Muscle of leg (tissue), 11 donors: ENCODE results near the gene UEVLD. TPM values are rescaled to one million over a fixed set of nuclear protein-coding genes. Genes with fewer than 3 reads are reported as not detected.

Experiments
- DNase-seq: peaks from one replicate; pipeline ENCODE4 v3.0.0; 2013
- H3K27ac ChIP-seq: one replicate; pipeline ENCODE4 v1.5.1; 2013; ENCODE audit warnings: mild to moderate bottlenecking, low read length, control low read depth
- H3K27me3 ChIP-seq: one replicate; pipeline ENCODE4 v1.6.1; 2013; ENCODE audit warnings: low read length; ENCODE audit not compliant: control insufficient read depth, insufficient read depth
- H3K36me3 ChIP-seq: one replicate; pipeline ENCODE4 v1.6.1; 2013; ENCODE audit warnings: low read length; ENCODE audit not compliant: control insufficient read depth, insufficient read depth
- H3K4me1 ChIP-seq: one replicate; pipeline ENCODE4 v1.6.1; 2013; ENCODE audit warnings: low read length; ENCODE audit not compliant: control insufficient read depth, insufficient read depth
- H3K4me3 ChIP-seq: one replicate; pipeline ENCODE4 v1.5.1; 2013; ENCODE audit warnings: low read length, control low read depth
- H3K9me3 ChIP-seq: replicated peaks from 2 replicates; pipeline ENCODE4 v1.6.1; 2013; ENCODE audit warnings: low read depth, low read length; ENCODE audit not compliant: control insufficient read depth
- WGBS: methylation state at CpG from one replicate; pipeline ENCODE4 v1.1.5; 2013; ENCODE audit warnings: missing lambda C conversion rate; ENCODE audit not compliant: insufficient coverage; 5-methylcytosine and 5-hydroxymethylcytosine counted together
- polyA plus RNA-seq, 8 donors: library from polyadenylated mRNA; unstranded; fragments of 120-200 nt; gene quantifications; one replicate each; pipeline versions ENCODE4 v1.2.1 to v1.2.3, GENCODE V29; 2013; ENCODE audit warnings: inconsistent platforms in 1 of 8, low replicate concordance in 1 of 8; ENCODE audit not compliant: insufficient read length in 8 of 8, insufficient read depth in 1 of 8
- total RNA-seq: library from RNA; stranded (reverse); fragments of 120-200 nt; gene quantifications from one replicate; pipeline ENCODE4 v1.2.4, GENCODE V29; 2013

Gene UEVLD
- total and polyA plus RNA-seq, 9 donors = 10.7 to 15.3 (median 12.0) TPM

DNA sequence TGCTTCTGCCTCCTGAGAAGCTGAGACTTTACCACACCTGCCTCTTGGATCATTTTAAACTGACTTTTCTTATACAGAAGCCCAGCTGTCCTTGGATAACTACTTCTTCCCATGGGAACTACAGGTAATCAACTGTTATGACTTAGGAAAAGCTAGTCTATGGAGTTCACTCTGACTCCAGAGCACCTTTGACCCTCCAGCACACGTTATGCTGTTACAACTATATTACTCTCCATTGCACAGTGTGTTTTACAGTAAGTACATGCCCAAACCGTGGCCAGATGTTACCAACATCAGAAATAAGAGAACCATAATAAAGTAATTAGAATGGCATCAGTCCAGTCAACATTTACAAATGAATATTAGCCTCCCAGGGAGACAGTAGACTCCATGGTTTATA lies 40.5 kb downstream of the UEVLD start:
- no peaks in the 10 kb centered on the region for H3K4me1 ChIP-seq
- no peak for DNase-seq
- H3K36me3 ChIP-seq = peaks cover 25% of the 10 kb centered on the region
- WGBS = no CpG with 5 or more reads among the region's 2 CpGs
- H3K27ac ChIP-seq = no peak overlapping the region
- no peak overlapping the region for H3K4me3 ChIP-seq
- H3K27me3 ChIP-seq = no peaks in the 10 kb centered on the region
- no peaks in the 10 kb centered on the region for H3K9me3 ChIP-seq

DNA sequence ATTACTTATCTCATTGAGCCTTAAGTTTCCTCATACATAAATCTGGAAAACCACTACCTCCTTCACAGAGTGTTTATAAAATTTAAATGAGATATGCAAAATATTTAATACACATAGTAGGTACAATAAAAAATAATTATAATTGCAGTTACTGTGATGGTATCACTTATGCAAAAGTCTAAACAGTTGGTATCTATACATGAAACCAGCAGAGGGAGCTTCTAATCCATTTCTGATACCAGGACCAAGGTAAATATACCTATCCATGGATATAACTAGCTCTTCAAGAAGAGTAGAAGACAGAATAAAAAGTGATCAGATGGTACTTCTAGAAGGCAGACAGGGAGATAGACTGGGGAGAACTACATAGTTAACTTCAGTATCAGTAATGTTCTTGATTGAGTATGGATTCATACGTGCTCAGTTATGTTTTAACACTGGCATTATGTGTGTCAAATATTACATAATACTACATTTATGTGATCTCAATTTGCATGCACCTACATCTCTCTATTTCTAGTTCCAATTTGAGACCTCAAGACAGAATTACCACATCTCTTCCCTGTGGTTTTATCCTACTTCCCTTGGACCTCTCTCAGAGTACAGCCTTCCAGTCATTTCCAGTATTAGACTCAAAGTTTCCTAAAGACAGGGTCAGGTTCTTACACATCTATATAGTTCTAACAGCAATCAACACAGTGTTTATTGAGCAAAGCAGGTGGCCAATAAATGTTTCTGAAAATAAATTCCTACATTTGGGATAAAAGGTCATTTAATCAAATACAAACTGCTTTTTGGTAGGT lies 48.1 kb downstream of the UEVLD start:
- no peaks in the 10 kb centered on the region for H3K4me1 ChIP-seq
- no peak overlapping the region for H3K27ac ChIP-seq
- H3K4me3 ChIP-seq = no peak overlapping the region
- H3K36me3 ChIP-seq = peaks cover 12% of the 10 kb centered on the region
- peak; percentile 5 for DNase-seq
- H3K9me3 ChIP-seq = no peaks in the 10 kb centered on the region
- no CpG with 5 or more reads among the region's 1 CpG for WGBS
- H3K27me3 ChIP-seq = no peaks in the 10 kb centered on the region

DNA sequence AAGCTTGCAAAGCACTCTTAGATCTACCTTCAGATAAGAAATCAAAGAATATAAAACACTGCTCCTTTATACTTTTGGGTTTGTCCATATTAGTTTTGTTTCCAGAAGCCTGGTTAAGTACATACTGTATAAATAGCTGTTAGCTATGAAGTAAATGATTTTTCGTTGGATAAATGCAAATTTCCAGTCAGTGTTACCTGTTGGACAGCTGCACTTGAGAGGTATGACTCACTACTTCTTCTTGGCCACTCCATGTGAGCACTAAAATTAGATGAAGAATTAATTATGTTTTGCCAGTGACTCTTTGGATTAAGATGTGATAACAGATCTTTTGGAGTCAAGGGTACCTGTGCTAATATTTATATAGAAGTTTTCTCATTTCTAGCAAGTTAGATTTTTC lies 52.3 kb downstream of the UEVLD start:
- H3K4me1 ChIP-seq = no peaks in the 10 kb centered on the region
- peaks cover 2% of the 10 kb centered on the region for H3K36me3 ChIP-seq
- H3K27me3 ChIP-seq = no peaks in the 10 kb centered on the region
- DNase-seq = no peak
- H3K4me3 ChIP-seq = no peak overlapping the region
- no peaks in the 10 kb centered on the region for H3K9me3 ChIP-seq
- H3K27ac ChIP-seq = no peak overlapping the region
- WGBS = no CpG with 5 or more reads among the region's 1 CpG

DNA sequence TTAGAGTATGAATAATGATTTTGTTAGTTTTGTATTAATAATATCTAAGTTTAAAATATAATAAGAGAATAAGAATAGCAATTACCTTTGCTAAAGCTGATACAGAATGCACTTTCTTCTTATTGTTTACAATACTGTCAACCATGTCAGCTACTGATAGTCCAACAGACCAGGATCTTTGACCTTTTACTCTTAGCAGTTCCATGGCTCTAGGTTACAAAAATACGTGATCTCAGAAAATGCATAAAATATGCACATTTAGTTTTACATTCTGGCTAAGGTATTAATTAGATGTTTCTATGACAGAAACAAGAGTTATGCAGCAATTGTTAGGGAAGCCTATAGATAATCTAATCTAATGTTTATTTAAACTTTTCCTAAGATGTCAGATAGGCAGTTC lies 54.3 kb downstream of the UEVLD start:
- Histone ChIP-seq H3K27ac (no peak overlapping the region), H3K9me3 (no peaks in the 10 kb centered on the region), H3K27me3 (no peaks in the 10 kb centered on the region), H3K4me3 (no peak overlapping the region), H3K4me1 (no peaks in the 10 kb centered on the region), H3K36me3 (no peaks in the 10 kb centered on the region)
- no peak for DNase-seq
- no CpG with 5 or more reads among the region's 1 CpG for WGBS

DNA sequence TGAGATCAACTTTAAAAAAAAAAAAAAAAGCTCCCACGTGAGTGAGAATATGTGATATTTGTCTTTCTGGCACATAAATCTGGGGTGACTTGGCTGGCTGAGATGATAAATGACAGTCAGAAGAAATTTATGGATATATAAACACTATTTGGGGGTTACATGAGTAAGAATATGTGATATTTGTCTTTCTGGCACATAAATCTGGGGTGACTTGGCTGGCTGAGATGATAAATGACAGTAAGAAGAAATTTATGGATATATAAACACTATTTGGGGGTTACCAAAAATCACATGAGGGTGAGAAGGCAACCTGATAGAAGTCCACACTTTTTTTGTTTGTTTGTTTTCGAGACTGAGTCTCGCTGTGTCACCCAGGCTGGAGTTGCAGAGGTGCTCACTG lies 55.2 kb downstream of the UEVLD start:
- no peak for DNase-seq
- H3K36me3 ChIP-seq = no peaks in the 10 kb centered on the region
- no peak overlapping the region for H3K27ac ChIP-seq
- WGBS = 94% methylated on average over 3 of the region's 3 CpGs
- H3K27me3 ChIP-seq = no peaks in the 10 kb centered on the region
- H3K9me3 ChIP-seq = no peaks in the 10 kb centered on the region
- H3K4me1 ChIP-seq = no peaks in the 10 kb centered on the region
- no peak overlapping the region for H3K4me3 ChIP-seq

DNA sequence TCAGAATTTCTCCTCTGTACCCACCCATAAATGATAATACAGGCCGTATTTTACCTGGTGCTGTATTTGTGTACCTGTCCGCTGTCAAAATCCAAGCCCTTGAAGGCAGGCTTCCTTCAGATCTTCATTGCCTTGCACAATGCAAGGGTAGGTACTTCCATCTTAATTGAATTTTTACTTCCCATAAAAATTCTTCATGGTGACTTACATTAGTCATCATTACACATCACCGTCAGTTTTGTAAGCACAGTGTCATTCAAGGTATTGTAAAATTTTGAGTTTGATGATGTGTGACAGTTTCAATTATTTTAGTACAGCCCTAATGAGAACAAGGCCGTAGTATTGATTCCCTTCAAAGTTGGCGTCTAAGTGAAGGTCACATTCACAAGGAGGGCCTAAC lies 61.0 kb downstream of the UEVLD start:
- no peaks in the 10 kb centered on the region for H3K9me3 ChIP-seq
- H3K4me3 ChIP-seq = peak overlapping the region; percentile 93
- peak overlapping the region; percentile 99 for H3K27ac ChIP-seq
- DNase-seq = peak; percentile 23
- no peaks in the 10 kb centered on the region for H3K27me3 ChIP-seq
- WGBS = 50% methylated on average over 1 of the region's 5 CpGs
- H3K36me3 ChIP-seq = peaks cover 8% of the 10 kb centered on the region
- peaks cover 4% of the 10 kb centered on the region for H3K4me1 ChIP-seq

DNA sequence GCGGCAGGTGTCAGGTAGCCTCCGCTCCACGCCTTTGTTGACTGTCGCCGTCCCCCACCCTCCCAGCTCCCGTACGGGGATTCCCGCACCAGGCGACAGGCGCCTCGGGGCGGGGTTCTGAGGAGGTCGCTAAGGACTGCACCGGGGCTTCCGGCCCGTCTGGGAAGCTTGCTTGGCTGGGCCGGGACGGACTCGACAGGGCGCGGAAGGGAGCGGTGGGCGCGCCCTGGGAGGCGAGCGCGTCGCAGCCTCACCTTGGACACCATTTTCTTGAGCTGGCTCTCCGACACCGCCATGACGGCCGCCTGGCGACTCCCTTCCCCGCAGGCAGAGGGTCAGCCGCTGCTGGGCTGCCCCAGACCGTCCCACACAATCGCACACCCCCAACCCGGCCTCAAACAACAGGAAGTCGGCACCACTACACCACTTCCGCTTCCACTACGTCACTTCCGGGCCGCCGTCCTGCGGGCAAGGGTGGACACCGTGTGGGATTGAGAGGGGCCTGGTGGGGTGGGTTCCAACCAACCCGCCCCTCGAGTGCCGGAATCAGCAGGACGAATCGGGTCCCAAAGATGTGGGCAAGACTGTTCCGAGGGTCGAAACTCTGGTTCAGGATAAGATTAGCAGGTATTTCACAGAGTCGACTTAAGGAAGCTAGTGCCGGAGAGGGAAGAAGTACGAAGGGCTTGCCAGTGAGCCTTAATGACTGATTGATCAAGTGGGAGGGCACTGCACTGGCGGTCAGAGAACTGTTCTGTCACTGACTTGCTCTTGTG lies 61.8 kb downstream of the UEVLD start, which contains the start of gene TSG101:
TSS of gene TSG101 (minus strand) at position 422 of the 776 bp plus-strand sequence. CDS start at position 296, 126 bp downstream.
- H3K27me3 ChIP-seq = no peaks in the 10 kb centered on the region
- peak within 1 kb of the TSS; percentile 99 for H3K27ac ChIP-seq
- H3K9me3 ChIP-seq = no peaks in the 10 kb centered on the region
- WGBS = 0% methylated on average over 42 of the region's 57 CpGs
- H3K4me1 ChIP-seq = peaks cover 4% of the 10 kb centered on the region
- peaks cover 10% of the 10 kb centered on the region for H3K36me3 ChIP-seq
- H3K4me3 ChIP-seq = peak within 1 kb of the TSS; percentile 93
- peak; percentile 98 for DNase-seq

DNA sequence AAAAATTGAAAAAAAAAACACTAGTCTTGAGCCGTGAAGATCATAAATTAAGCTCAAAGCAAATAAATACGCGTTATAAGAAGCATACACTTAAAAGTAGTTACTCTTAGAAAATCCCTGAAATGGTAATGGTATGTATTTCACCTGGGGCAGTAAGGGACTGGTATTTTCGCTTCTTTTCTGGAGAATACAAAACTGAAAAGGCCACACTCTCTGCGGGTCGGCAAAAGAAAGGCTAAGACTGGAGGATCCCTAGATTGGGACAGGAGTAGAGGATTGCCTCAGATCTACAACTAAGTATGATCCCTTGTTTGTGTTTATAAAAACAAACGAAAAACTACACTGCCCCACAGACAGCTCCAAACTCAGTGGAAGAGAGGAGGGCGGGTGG lies 62.4 kb downstream of the UEVLD start:
- peaks cover 4% of the 10 kb centered on the region for H3K4me1 ChIP-seq
- H3K36me3 ChIP-seq = peaks cover 10% of the 10 kb centered on the region
- H3K27me3 ChIP-seq = no peaks in the 10 kb centered on the region
- peak overlapping the region; percentile 93 for H3K4me3 ChIP-seq
- no peaks in the 10 kb centered on the region for H3K9me3 ChIP-seq
- DNase-seq = no peak
- 0% methylated on average over 4 of the region's 8 CpGs for WGBS
- peak overlapping the region; percentile 99 for H3K27ac ChIP-seq

DNA sequence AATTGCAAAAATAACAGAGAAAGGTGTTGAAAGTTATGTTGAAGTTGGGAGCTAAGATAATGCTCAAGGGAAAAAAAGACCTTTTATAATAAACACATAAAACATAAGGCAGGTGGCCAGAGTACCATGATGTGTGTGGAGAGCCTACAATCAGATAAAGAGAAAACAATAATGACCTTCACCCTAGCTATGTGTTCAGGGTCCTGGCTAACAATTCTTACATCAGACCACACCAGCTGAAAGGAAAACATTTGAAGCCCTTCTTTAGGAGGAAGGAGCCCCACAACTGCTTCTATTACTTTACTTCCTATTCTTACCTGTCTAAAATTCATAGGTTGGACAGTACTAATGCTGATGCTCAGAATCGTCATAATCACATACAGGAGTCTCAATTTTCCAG lies 64.3 kb downstream of the UEVLD start:
- Histone ChIP-seq H3K4me1 (peaks cover 4% of the 10 kb centered on the region), H3K4me3 (no peak overlapping the region), H3K27me3 (no peaks in the 10 kb centered on the region), H3K36me3 (peaks cover 10% of the 10 kb centered on the region), H3K27ac (no peak overlapping the region), H3K9me3 (no peaks in the 10 kb centered on the region)
- no peak for DNase-seq
- no CpG with 5 or more reads among the region's 1 CpG for WGBS

DNA sequence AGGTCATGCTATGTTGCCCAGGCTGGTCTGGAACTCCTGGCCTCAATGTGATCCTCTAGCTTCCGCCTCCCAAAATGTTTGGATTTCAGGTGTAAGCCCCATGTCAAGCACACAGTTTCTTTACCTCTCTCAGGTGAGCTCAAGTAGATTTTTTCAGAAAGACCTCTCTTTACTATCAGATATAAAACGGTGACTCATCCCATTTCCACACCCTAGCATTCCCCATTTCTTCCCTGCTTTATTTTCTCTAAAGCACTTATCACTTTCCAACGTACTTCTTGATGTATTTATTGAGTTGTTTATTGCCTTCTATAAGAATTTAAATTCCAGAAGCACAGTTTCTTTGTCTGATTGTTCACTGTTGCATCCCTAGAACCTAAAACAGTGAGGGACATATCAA lies 65.5 kb downstream of the UEVLD start:
- no peaks in the 10 kb centered on the region for H3K27me3 ChIP-seq

More for the DNA sequence above, 65.5 kb downstream of the UEVLD start:
- Histone ChIP-seq H3K4me1 (peaks cover 4% of the 10 kb centered on the region), H3K9me3 (no peaks in the 10 kb centered on the region), H3K27ac (no peak overlapping the region), H3K4me3 (no peak overlapping the region), H3K36me3 (peaks cover 10% of the 10 kb centered on the region)
- 100% methylated on average over 1 of the region's 3 CpGs for WGBS
- no peak for DNase-seq
